ENCODE results near the gene IFT20. TPM values are rescaled to one million over a fixed set of nuclear protein-coding genes. Genes with fewer than 3 reads are reported as not detected.

Gene IFT20
- total RNA-seq, 1 experiment from 2014 or later, result 25.4 TPM

DNA sequence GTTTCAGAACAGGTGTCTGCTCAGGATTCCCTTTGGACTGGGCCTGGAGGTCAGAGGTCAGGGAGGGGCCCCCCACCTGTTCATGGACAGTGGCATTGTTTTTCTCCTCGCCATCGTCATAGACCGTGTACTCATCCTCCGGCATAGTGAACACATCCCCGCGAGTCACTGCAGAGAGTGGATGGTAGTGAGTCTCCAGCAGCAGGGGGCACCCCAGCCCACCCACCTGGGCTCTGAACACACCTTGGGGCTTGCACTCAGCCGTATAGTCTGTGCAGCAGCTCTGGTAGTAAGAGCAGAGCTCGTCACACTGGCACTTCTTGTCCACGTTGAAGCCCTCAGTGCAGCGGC lies 34.4 kb upstream of the IFT20 start:
- intact Hi-C loops (cut with micrococcal nuclease; ENCODE audit: unreplicated experiment) (no loop called here), in situ Hi-C loops (cut with HindIII; ENCODE audit: low pct_unique_long_range_greater_than_20kb, low sequenced_read_pairs) (no loop called here)
- POLR2A ChIA-PET, result interaction anchor here (0.6 to 1.0 kb wide), 4 partner anchors 12 to 156 kb away, joined by 3 to 5 read pairs (median 4); partner anchors contain the start of gene POLDIP2
- Histone ChIP-seq H3K27me3 (ENCODE audit: control insufficient read depth, insufficient read depth, low read length) (no peaks in the 10 kb centered on the region), H3K9me3 (ENCODE audit: control insufficient read depth, insufficient read depth, low read depth, low read length) (no peaks in the 10 kb centered on the region), H3K4me1 (ENCODE audit: control insufficient read depth, insufficient read depth, low read length) (peaks cover 27% of the 10 kb centered on the region), H3K36me3 (ENCODE audit: control insufficient read depth, insufficient read depth, low read length) (no peaks in the 10 kb centered on the region), H3K27ac (ENCODE audit: low read length) (no peak overlapping the region; the same call in 1 of the 2 replicates), H3K4me3 (ENCODE audit: low read depth in 2 of 2, low read length in 2 of 2) (no peak overlapping the region)
- CTCF ChIA-PET, result no interaction called here
- ATAC-seq, result no peak
- TF ChIP-seq SIN3A (IDR thresholded peaks at IDR 0.05; ENCODE audit: borderline replicate concordance, insufficient read depth, low read depth, low read length), result no peak
- no peak for TF ChIP-seq POLR2AphosphoS5 (IDR thresholded peaks at IDR 0.05; ENCODE audit: low read depth, low read length)
- TF ChIP-seq TCF7L2 (IDR thresholded peaks at IDR 0.05; ENCODE audit: low read depth, low read length), result no peak
- TF ChIP-seq REST (IDR thresholded peaks at IDR 0.05; ENCODE audit: insufficient read depth in 1 of 2, low read depth in 2 of 2, low read length in 1 of 2), result no peak
- TF ChIP-seq, protein P1, sequence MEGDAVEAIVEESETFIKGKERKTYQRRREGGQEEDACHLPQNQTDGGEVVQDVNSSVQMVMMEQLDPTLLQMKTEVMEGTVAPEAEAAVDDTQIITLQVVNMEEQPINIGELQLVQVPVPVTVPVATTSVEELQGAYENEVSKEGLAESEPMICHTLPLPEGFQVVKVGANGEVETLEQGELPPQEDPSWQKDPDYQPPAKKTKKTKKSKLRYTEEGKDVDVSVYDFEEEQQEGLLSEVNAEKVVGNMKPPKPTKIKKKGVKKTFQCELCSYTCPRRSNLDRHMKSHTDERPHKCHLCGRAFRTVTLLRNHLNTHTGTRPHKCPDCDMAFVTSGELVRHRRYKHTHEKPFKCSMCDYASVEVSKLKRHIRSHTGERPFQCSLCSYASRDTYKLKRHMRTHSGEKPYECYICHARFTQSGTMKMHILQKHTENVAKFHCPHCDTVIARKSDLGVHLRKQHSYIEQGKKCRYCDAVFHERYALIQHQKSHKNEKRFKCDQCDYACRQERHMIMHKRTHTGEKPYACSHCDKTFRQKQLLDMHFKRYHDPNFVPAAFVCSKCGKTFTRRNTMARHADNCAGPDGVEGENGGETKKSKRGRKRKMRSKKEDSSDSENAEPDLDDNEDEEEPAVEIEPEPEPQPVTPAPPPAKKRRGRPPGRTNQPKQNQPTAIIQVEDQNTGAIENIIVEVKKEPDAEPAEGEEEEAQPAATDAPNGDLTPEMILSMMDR (IDR thresholded peaks at IDR 0.05), result no peak; the same call in 1 of the 2 replicates
- DNase-seq (ENCODE audit: low read depth, low spot score), result no peak
- no TSS peak for BruUV-seq (replicated peaks)

- POLR2A ChIA-PET, result interaction anchor here (0.8 kb wide), 1 partner anchor 112 kb away, joined by 3 read pairs; no protein-coding TSS in a partner anchor
- TF ChIP-seq TCF7L2 (IDR thresholded peaks at IDR 0.05; ENCODE audit: low read depth, low read length) (no peak), SIN3A (IDR thresholded peaks at IDR 0.05; ENCODE audit: borderline replicate concordance, insufficient read depth, low read depth, low read length) (no peak), REST (IDR thresholded peaks at IDR 0.05; ENCODE audit: insufficient read depth in 1 of 2, low read depth in 2 of 2, low read length in 1 of 2) (no peak), POLR2AphosphoS5 (IDR thresholded peaks at IDR 0.05; ENCODE audit: low read depth, low read length) (no peak)
- TF ChIP-seq, protein P1 (IDR thresholded peaks at IDR 0.05), result no peak
- in situ Hi-C loops (cut with HindIII; ENCODE audit: low pct_unique_long_range_greater_than_20kb, low sequenced_read_pairs) (no loop called here), intact Hi-C loops (cut with micrococcal nuclease; ENCODE audit: unreplicated experiment) (no loop called here)
- Histone ChIP-seq H3K27ac (ENCODE audit: low read length) (no peak overlapping the region), H3K4me1 (ENCODE audit: control insufficient read depth, insufficient read depth, low read length) (peaks cover 27% of the 10 kb centered on the region), H3K4me3 (ENCODE audit: low read depth in 2 of 2, low read length in 2 of 2) (no peak overlapping the region), H3K36me3 (ENCODE audit: control insufficient read depth, insufficient read depth, low read length) (no peaks in the 10 kb centered on the region), H3K9me3 (ENCODE audit: control insufficient read depth, insufficient read depth, low read depth, low read length) (no peaks in the 10 kb centered on the region), H3K27me3 (ENCODE audit: control insufficient read depth, insufficient read depth, low read length) (no peaks in the 10 kb centered on the region)
- no peak for DNase-seq (ENCODE audit: low read depth, low spot score)
- ATAC-seq, result no peak
- CTCF ChIA-PET, result no interaction called here
- no TSS peak for BruUV-seq (replicated peaks)
These were observed 33.8 kb upstream of the IFT20 start for GRCh38 chr17:28368915-28369683.
